HL-60 (cell line): ENCODE measurements around the gene ZBED4.

Experiments
- GABPA ChIP-seq: IDR thresholded peaks from 2 replicates; pipeline ENCODE4 v1.6.1; 2012; ENCODE audit warnings: low read depth
- POLR2AphosphoS5 ChIP-seq: IDR thresholded peaks from 2 replicates; pipeline ENCODE4 v1.6.1; 2012; ENCODE audit warnings: low read depth
- SPI1 ChIP-seq: IDR thresholded peaks from 2 replicates; pipeline ENCODE4 v1.6.1; 2012; ENCODE audit warnings: low read depth, mild to moderate bottlenecking, borderline replicate concordance
- TF ChIP-seq, protein P1 (sequence below): IDR thresholded peaks from one replicate; pipeline ENCODE4 v1.5.1; 2011; ENCODE audit warnings: low read length, control low read depth, inconsistent platforms; ENCODE audit not compliant: insufficient read depth
- TF ChIP-seq, protein P2 (sequence below): IDR thresholded peaks from 2 replicates; pipeline ENCODE4 v1.6.1; 2012; ENCODE audit warnings: low read depth; ENCODE audit not compliant: insufficient replicate concordance

DNA sequence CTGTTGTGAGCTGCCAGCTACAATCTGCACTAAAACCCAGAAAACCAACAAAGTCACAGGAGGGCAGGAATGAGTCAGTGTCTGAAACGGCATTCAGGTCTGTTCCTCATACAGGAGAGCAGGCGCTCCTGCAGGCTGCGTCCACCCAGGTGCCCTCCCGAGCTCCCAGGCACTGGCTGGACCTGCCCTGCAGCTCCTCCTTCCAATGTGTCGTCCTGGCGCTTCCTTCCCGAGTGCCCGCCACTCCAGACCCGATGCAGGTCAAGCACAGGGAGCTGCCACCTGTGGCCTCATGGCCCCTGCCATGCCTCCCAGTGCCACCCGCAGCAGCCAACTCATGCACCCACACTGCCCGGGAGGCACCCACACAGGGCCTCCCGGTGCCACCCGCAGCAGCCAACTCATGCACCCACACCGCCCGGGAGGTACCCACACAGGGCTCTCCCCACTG lies 38.0 kb upstream of the ZBED4 start:
- TF ChIP-seq, protein P1, sequence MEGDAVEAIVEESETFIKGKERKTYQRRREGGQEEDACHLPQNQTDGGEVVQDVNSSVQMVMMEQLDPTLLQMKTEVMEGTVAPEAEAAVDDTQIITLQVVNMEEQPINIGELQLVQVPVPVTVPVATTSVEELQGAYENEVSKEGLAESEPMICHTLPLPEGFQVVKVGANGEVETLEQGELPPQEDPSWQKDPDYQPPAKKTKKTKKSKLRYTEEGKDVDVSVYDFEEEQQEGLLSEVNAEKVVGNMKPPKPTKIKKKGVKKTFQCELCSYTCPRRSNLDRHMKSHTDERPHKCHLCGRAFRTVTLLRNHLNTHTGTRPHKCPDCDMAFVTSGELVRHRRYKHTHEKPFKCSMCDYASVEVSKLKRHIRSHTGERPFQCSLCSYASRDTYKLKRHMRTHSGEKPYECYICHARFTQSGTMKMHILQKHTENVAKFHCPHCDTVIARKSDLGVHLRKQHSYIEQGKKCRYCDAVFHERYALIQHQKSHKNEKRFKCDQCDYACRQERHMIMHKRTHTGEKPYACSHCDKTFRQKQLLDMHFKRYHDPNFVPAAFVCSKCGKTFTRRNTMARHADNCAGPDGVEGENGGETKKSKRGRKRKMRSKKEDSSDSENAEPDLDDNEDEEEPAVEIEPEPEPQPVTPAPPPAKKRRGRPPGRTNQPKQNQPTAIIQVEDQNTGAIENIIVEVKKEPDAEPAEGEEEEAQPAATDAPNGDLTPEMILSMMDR: no peak
- TF ChIP-seq POLR2AphosphoS5 (no peak), GABPA (no peak), SPI1 (no peak)
- TF ChIP-seq, protein P2, sequence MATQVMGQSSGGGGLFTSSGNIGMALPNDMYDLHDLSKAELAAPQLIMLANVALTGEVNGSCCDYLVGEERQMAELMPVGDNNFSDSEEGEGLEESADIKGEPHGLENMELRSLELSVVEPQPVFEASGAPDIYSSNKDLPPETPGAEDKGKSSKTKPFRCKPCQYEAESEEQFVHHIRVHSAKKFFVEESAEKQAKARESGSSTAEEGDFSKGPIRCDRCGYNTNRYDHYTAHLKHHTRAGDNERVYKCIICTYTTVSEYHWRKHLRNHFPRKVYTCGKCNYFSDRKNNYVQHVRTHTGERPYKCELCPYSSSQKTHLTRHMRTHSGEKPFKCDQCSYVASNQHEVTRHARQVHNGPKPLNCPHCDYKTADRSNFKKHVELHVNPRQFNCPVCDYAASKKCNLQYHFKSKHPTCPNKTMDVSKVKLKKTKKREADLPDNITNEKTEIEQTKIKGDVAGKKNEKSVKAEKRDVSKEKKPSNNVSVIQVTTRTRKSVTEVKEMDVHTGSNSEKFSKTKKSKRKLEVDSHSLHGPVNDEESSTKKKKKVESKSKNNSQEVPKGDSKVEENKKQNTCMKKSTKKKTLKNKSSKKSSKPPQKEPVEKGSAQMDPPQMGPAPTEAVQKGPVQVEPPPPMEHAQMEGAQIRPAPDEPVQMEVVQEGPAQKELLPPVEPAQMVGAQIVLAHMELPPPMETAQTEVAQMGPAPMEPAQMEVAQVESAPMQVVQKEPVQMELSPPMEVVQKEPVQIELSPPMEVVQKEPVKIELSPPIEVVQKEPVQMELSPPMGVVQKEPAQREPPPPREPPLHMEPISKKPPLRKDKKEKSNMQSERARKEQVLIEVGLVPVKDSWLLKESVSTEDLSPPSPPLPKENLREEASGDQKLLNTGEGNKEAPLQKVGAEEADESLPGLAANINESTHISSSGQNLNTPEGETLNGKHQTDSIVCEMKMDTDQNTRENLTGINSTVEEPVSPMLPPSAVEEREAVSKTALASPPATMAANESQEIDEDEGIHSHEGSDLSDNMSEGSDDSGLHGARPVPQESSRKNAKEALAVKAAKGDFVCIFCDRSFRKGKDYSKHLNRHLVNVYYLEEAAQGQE: no peak
